NCI-H1048 (cell line): ENCODE data around the gene CHFR.
"Not testable (repeated sequence)": the region's sequence is repeated elsewhere in the genome, so short reads cannot be mapped to it uniquely, and the experiment has no call there.

Experiments
- DNase-seq: peaks from one replicate; lab custom pipeline; 2025; lab: John Stamatoyannopoulos, UW

Gene CHFR

DNA sequence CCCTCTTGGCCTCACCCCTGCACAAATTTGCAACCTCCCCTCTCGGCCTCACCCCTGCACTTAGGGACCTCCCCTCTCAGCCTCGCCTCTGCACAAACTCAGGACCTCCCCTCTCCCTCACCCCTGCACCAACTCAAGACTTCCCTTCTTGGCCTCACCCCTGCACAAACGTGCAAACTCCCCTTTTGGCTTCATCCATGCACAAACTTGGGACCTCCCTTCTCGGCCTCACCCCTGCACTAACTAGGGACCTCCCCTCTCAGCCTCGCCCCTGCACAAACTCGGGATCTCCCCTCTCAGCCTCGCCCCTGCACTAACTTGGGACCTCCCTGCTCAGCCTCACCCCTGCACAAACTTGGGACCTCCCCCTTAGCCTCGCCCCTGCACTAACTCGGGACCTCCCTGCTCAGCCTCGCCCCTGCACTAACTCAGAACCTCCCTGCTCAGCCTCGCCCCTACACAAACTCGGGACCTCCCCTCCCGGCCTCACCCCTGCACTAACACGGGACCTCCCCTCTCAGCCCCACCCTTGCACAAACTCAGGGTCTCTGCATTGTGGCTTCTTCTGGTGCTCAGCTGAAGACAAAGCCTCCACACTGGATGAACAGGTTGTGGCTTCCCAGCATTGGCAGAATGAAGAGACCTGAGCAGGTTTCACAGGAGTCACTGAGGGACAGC, 47.7 kb downstream of the CHFR start:
- no peak for DNase-seq

DNA sequence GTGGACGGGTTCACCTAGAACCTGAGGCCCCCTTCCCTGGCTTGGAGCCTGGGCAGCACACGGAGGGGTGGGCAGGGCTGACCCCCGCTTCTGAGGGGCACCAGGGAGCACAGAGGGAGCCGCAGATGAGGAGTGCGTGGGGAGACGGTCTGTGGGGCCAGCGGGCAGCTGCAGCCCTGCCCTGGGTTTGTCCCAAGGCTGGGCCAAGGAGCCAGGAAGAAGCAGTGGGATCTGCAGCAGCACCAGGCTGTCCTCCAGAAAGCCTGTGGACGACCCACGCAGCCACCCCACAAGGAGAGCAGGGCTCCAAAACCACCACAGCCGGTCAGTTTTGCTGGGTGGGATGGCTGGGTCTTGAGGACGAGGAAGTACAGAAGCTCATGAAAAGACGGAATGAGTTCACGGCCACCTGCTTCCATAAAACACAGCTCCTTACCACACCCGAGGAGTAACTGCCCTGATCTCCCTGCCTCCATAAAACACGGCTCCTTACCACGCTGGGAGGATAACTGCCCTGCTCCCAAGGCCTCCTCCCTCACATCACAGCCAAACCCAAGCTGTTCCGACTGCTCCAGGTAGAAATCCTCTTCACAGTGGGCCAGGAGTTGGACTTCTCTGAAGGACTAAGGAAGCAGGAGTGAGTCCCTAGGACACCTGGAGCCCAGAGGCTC, 48.9 kb downstream of the CHFR start:
- no peak for DNase-seq

DNA sequence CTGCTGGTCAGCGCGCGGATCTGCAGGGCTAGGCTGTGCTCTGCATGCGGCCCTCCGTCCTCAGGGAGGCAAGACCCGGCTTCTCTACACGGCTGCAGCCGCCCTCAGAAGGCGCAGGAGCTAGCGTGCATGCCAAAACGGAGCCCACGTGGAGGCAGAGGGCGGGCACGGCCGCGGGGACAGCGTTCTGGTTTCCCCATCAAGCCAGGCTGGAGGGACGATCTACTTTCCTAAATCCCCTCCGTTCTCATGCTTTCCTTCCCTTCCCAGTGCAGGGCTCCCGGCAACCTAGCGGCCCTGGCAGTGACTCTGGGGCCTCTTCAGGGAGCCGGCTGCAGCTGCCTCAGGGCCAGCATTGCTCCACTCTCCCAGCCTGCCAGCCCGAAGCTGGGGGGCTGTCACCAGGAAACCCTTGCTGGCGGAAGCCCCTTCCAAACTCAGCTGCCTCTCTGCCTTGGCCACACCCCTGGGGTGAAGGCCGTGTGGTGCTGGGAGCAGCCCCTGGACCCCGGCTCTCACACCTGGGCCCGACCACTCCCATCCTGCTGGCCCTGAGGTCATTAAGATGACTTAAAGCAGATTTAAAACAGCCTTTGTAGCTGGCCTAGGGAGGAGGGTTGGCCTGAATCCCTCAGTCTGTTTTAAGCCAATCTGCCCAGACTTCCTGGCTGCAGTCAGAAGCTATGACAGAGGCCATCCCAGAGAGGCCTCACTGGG, 49.6 kb downstream of the CHFR start:
- DNase-seq, result no peak

- no peak for DNase-seq
These were observed 50.5 kb downstream of the CHFR start for GRCh38 chr12:132836795-132837331.

DNA sequence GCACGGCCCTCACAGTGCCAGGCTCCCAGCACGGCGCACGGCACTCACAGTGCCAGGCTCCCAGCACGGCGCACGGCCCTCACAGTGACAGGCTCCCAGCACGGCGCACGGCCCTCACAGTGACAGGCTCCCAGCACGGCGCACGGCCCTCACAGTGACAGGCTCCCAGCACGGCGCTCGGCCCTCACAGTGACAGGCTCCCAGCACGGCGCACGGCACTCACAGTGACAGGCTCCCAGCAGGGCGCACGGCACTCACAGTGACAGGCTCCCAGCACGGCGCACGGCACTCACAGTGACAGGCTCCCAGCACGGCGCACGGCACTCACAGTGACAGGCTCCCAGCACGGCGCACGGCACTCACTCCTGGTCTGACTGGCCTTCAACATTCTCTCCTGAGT, 51.2 kb downstream of the CHFR start:
- not testable (repeated sequence) for DNase-seq

DNA sequence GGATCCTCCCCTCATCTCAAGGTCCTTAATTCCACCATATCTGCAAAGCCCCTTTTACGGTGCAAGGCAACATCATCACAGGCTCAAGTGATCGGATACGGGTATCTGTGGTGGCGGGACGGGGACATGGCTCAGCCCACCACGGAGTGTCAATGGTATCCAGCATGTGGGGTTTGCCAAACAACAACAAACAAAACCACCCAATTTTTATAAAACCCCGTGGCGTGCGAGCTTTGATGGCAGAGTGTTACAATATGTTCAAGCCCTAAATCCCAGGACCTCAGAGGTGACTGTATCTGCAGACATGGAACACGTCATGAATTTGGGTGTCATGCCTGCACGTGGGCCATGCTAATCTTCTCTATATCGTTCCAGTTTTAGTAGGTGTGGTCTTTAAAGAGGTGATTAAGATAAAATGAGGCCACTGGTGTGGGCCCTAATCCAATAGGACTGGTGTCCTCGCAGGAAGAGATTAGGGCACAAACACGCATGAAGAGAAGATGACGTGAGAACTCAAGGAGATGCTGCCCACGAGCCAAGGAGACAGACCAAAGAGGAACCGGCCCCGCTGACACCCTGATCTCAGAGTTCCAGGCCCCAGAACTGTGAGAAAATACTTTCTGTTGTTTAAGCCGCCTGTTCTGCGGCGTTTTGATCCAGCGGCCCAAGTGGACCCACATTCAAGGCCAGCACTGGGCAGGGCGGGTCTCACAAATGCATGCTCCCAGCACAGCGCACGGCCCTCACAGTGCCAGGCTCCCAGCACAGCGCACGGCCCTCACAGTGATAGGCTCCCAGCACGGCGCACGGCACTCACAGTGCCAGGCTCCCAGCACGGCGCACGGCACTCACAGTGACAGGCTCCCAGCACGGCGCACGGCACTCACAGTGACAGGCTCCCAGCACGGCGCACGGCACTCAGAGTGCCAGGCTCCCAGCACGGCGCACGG, 52.1 kb downstream of the CHFR start:
- no peak for DNase-seq

DNA sequence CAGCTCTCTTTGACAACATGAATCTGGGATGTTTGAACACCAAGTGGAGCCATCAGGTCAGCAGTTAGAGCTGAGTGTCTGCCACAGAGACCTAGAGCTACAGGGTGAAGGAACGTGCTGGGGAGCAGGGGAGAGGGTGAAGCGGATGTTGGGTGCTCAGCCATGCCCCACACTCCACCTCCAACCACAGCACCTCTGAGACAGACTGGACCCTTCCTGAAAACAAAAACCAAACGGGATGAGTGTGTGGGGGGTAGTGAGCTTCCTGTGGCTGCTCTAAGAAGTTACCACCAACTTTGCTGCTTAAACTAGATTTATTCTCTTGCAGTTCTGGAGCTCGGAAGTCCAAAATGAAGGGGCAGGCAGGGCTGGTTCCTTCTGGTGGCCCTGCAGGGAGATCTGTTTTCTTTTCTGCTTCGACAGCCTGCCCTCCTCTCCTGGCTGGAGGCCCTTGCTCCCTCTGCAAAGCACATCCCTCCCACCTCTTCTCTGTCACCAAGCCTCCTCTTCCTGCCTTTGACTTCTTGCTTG, 53.2 kb downstream of the CHFR start:
- DNase-seq, result no peak

- DNase-seq, result no peak
These were observed 54.1 kb downstream of the CHFR start for GRCh38 chr12:132833341-132833740.

- no peak for DNase-seq
These were observed 55.6 kb downstream of the CHFR start for GRCh38 chr12:132831771-132832170.

DNA sequence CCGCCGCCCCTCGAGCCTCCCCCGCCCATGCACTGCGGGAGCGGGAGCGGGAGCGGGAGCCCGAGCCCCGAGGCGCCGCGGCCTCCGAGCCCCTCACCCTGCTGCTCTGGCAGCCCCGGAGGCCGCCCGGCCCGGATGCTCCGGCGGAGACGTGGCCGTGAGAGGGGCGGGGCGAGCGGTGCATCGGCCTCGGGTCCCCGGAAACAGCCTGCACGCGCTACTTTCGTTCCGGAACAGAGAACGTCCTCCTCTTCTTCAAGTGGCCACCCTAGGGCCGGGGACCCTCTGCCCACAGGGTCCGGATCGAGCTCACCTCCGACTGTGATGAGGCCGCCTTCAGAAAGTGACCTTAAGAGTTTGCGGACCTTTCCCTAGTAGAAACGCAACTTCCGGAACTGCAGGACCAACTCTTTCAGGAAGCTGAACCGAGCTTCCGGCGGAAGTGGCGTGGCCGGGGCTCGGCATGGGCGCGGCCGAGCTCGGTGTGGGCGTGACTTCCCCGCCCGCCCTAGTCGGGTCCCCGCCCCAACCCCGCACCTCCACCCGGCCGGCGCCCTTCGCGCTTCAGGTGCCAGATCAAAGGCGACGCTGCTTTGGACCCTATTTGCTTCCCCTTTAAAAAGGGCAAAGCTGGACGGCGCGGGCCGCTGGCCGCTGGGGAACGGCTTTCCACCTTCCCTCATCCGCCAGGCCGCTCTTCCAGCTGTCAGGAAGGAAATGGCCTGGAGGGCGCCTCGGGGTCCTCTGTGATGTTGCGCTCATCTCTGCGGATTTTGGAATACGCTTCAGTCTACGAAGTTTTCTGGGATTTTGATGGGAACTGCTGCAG, 58.5 kb downstream of the CHFR start, which contains the start of gene GOLGA3:
TSS of gene GOLGA3 (minus strand) at position 164 of the 829 bp plus-strand sequence. CDS start 6,741 bp downstream, outside the sequence.
- peak; percentile 76 for DNase-seq

DNA sequence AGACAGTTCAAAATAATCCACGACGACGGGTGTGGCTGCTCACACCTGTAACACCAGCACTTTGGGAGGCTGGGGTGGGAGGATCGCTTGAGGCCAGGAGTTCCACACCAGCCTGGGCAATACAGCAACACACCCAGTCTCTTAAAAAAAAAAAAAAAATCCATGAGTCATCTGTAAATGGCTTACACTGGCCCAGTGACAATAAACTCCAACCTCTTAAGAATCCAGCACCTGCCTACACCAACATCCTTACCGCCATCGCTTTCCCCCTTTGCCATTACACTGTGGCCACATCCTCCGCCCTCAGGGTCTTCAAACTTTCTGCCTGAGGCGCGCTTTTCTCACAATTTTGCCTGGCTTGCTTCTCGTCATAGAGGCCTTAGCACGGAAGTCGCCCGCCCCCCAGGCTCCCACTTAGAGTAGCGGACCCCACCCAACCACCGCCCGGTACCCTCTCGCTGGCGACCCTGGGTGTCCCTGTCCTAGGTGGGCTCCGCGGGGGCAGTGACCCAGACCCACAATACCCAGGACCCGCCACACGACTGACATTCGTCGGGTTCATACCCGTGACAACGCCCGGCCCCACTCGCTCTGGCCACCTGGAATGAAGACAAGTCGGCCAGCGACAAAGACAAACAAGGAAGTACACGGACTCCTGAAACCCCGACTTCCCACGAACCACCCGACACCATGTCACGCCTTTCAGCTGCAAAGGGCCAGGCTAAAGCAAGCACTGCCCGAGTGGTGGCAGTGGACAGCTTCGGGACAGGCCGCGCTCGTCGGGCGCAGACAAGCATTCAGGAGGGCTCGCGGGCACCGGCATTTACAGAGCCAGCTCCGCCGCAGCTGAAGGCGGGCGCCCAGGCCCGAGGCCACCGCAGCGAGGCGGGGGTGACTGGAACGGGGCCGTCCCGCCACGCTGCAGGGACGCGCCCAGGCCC, 59.4 kb downstream of the CHFR start:
- DNase-seq, result no peak

- DNase-seq, result no peak
These were observed 61.5 kb downstream of the CHFR start for GRCh38 chr12:132825861-132826260.

DNA sequence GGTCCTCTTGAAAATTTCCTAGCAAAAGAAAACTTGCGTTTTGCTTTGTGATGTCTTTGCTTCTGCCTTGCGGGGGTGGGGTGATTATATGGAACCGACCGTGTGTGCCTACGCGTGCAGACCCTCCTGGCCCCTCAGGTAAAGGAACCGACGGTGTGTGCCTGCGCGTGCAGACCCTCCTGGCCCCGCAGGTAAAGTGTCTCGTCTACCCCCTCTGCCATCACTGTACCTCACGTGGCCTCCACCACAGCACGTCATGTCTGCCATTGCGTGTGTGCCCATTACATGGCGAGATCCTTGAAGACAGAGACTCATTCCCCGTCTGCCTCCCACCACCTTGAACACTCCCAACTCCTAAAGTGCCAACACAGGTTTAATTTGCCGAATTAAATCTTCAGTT, 62.3 kb downstream of the CHFR start:
- DNase-seq, result no peak

DNA sequence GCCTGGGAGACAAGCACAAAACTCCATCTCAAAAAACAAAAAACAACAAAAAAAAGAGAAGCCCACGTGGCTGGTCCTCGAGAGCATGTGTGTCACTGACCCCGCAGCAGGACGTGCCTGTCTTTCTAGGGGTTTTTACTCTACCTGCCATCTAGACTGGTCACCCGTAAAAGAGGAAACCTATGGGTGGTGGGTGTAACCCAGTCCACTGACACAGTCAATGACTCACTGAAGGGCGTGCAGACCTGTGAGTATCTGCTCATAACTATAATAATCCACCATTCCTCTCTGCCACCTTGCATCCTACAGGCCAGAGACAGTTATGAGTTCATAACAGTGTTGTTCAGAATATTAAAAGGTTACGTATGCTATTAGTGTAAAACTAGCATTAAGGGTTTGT, 63.4 kb downstream of the CHFR start:
- DNase-seq, result no peak

- DNase-seq, result no peak
These were observed 68.8 kb downstream of the CHFR start for GRCh38 chr12:132818562-132818961.

DNA sequence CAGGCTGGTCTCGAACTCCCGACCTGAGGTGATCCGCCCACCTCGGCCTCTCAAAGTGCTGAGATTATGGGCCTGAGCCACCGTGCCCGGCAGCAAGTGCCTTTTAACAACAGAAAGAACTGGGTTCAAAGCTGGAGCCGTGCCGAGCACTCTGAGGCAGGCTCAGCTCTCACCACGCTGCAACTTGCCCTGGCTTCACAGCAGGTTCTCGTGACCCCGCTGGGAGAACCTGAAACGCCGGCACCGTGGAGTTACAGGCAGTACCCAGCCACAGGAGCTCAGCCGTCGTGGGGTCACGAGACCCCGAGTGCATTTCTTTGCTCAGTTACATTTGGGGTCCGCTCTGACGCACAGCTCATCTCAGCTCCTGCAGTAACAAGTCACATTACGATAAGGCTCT, 73.2 kb downstream of the CHFR start:
- no peak for DNase-seq

DNA sequence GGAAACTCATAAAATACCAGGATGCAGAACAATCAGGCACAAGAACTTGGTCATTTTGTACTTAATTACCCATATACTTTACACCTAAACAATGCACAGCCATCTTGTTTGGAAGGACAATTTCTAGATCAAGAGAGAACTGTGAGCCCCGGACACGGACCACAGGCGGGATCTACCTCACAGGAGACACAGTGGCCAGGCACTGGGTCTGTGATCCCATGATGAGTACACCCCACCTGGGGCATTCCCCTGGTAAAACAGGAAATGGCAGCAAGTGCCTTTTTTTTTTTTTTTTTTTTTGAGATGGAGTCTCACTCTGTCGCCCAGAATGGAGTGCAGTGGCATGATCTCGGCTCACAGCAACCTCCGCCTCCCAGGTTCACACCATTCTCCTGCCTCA, 74.0 kb downstream of the CHFR start:
- DNase-seq, result no peak

DNA sequence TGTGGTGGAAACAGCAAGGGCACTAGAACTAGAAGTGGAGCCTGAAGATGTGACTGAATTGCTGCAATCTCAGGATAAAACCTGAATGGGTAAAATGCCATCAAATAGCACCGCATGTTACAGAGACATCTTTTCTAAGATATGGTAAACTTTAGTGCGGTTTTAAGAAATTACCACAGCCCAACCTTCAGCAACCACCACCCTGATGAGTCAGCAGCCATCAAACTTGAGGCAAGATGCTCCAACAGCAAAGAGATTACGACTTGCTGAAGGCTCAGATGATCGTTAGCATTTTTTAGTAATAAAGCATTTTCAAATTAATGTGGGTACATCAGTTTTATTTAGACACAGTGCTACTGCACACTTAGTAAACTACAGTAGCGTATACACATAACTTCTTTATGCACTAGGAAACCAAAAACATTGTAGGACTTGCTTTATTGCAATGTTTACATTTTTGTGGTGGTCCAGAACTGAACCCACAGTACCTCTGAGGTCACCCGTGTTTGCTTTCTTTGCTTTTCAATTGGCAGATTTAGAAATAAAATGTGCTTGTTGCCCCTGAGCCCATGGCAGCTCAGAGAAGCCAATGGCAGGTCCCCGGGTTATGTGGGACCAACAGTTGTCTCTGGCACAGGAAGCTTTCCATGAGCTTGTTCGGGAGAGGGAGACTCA, 74.6 kb downstream of the CHFR start:
- no peak for DNase-seq

DNA sequence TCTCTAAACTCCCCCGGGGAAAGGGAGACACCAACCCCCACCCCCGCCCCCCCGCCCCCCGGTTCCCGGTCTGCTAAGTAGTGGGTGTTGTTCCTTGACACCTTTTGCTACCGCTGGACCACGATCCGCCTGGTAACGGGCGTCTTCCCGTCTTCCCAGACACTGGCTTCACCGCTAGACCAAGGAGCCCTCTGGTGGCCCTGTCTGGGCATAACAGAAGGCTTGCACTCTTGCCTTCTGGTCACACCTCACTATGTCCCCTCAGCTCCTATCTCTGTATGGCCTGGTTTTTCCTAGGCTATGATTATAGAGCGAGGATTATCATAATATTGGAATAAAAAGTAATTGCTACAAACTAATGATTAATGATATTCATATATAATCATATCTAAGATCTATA, 78.0 kb downstream of the CHFR start:
- not testable (repeated sequence) for DNase-seq
